ENCODE measurements around the gene CPEB4. TPM values are rescaled to one million over a fixed set of nuclear protein-coding genes. Genes with fewer than 3 reads are reported as not detected.

Gene CPEB4
- total RNA-seq, 1 donor: 38.4 TPM

DNA sequence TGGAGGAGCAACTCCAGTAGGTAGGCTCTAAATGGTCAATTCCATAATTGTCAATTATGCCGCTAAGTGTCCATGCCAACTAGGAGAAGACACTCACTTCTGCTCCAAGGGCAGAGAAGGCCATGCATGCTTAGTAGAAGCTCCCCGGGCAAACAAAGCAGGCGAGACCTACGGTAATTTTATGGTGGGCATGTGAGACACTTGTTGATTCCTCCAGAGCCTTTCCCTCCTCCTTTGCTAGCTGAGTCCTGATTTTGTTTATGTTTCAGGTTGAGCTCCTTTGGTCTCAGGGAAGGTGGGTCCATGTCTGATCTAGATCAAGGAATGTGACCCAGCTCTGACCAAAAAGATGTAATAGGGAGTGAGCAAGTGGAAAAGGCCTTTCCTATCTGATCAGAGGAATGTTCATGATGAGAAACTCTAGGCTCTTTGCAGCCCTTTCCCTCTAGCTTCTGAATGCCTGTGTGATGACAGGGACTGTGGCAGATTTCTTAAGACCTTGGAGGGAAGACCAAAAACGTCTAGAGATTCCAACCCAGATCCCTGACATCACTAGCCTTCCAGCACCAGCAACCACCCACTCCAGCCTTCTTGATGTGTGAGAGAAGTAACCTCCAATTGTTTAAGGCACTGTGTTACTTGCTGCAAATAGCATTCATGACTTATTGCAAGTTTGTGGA, 7.7 kb upstream of the CPEB4 start:
- no peak overlapping the region for H3K4me3 ChIP-seq (ENCODE audit: low read depth, low read length)
- TF ChIP-seq, protein P1, sequence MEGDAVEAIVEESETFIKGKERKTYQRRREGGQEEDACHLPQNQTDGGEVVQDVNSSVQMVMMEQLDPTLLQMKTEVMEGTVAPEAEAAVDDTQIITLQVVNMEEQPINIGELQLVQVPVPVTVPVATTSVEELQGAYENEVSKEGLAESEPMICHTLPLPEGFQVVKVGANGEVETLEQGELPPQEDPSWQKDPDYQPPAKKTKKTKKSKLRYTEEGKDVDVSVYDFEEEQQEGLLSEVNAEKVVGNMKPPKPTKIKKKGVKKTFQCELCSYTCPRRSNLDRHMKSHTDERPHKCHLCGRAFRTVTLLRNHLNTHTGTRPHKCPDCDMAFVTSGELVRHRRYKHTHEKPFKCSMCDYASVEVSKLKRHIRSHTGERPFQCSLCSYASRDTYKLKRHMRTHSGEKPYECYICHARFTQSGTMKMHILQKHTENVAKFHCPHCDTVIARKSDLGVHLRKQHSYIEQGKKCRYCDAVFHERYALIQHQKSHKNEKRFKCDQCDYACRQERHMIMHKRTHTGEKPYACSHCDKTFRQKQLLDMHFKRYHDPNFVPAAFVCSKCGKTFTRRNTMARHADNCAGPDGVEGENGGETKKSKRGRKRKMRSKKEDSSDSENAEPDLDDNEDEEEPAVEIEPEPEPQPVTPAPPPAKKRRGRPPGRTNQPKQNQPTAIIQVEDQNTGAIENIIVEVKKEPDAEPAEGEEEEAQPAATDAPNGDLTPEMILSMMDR (IDR thresholded peaks at IDR 0.05; ENCODE audit: insufficient read depth, low read depth, low read length): no peak
- DNase-seq (ENCODE audit: low read depth): peak; percentile 67

- TF ChIP-seq, protein P1 (IDR thresholded peaks at IDR 0.05; ENCODE audit: insufficient read depth, low read depth, low read length): no peak
- no peak overlapping the region for H3K4me3 ChIP-seq (ENCODE audit: low read depth, low read length)
- DNase-seq (ENCODE audit: low read depth): no peak
Observed at GRCh38 chr5:173881811-173882575, 6.2 kb upstream of the CPEB4 start.

DNA sequence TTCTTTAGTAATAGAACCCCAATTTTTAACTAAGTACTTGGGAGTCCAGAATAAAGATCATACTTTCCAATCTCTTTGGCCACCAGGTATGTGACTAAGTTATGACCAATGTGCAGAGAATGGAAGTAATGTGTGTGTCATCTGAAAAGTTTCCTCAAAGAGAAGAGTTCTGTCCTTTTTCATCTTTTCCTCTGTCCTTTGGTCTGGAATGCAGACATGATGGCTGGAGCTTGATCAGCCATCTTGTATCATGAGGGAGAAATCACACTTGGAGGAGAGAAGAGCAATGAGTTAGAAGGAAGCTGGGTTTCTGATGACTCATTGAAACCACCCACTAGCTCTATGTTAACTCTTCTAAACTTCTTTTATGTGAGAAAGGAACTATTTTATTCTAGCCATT, 5.5 kb upstream of the CPEB4 start:
- no peak overlapping the region for H3K4me3 ChIP-seq (ENCODE audit: low read depth, low read length)
- DNase-seq (ENCODE audit: low read depth): no peak
- TF ChIP-seq, protein P1 (IDR thresholded peaks at IDR 0.05; ENCODE audit: insufficient read depth, low read depth, low read length): no peak

DNA sequence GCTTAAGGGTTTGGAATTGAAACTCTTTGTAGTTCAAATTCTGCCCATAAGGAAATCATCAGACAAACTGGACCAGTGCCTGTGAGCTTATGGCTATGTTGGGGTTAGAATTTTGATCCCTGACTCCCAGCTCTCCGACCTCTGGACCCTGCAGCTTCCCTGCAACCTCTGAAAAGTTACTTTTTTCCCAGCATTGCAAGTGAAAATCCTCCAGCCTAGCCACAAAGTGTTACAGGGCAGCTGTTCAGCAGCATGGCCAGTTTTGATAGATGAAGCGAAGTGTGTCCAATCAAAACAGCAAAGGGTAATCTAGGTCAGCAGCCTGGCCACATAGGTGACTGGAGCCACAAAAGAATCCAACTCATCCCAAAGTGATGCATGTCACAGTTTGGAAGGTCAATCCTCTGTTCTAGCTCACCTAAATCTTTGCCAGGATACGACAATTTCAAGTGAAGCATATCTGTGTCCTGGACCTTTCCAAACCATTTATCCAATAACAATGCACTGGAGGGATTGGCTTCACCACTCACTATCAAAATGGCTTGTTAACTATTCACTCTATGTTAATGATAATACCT, 4.7 kb upstream of the CPEB4 start:
- H3K4me3 ChIP-seq (ENCODE audit: low read depth, low read length): no peak overlapping the region
- TF ChIP-seq, protein P1 (IDR thresholded peaks at IDR 0.05; ENCODE audit: insufficient read depth, low read depth, low read length): no peak
- DNase-seq (ENCODE audit: low read depth): no peak

- no peak for DNase-seq (ENCODE audit: low read depth)
- no peak overlapping the region for H3K4me3 ChIP-seq (ENCODE audit: low read depth, low read length)
Observed at GRCh38 chr5:173884402-173885053, 3.6 kb upstream of the CPEB4 start.

GRCh38 chr5:173885054-173885443, 3.1 kb upstream of the CPEB4 start:
- TF ChIP-seq, protein P1 (IDR thresholded peaks at IDR 0.05; ENCODE audit: insufficient read depth, low read depth, low read length): no peak
- no peak for DNase-seq (ENCODE audit: low read depth)
- no peak overlapping the region for H3K4me3 ChIP-seq (ENCODE audit: low read depth, low read length)

More at GRCh38 chr5:173884402-173885053, 3.6 kb upstream of the CPEB4 start:
- TF ChIP-seq, protein P1 (IDR thresholded peaks at IDR 0.05; ENCODE audit: insufficient read depth, low read depth, low read length): no peak

All from fibroblast of villous mesenchyme (primary cell).